Measurements from ENCODE around the gene MPI. TPM values are rescaled to one million over a fixed set of nuclear protein-coding genes. Genes with fewer than 3 reads are reported as not detected.
A peak's percentile ranks its signal among the peaks of the same experiment; 100 is the strongest.

Gene MPI
- total RNA-seq, 4 donors from 2014 or later = 52.0 to 221 (median 174) TPM

DNA sequence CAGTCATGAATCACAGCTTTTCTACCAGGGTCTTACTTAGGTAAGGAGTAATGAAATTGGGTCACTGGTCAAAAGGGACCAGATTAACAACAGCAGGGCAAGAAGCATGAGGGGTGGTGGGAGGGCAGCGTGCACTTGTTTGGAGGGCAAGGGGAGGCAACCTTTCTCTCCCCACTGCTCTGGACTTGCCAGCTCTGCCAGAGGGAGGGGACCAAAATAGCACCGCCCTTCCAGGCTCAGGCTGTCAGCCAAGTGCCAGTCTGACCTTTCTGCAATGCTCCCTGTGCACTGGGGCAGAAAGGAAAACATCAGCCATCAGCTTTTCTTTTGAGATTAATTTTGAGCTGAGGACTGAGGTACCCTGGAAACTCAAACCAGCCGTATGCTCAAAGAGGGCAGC lies 42.4 kb upstream of the MPI start:
- peaks cover 0 to 68% (median 0%) of the 10 kb centered on the region in 3 donors for H3K36me3 ChIP-seq
- peaks cover 0 to 16% (median 11%) of the 10 kb centered on the region in 4 donors for H3K4me1 ChIP-seq
- no peak overlapping the region for H3K27ac ChIP-seq
- TF ChIP-seq, protein P1, sequence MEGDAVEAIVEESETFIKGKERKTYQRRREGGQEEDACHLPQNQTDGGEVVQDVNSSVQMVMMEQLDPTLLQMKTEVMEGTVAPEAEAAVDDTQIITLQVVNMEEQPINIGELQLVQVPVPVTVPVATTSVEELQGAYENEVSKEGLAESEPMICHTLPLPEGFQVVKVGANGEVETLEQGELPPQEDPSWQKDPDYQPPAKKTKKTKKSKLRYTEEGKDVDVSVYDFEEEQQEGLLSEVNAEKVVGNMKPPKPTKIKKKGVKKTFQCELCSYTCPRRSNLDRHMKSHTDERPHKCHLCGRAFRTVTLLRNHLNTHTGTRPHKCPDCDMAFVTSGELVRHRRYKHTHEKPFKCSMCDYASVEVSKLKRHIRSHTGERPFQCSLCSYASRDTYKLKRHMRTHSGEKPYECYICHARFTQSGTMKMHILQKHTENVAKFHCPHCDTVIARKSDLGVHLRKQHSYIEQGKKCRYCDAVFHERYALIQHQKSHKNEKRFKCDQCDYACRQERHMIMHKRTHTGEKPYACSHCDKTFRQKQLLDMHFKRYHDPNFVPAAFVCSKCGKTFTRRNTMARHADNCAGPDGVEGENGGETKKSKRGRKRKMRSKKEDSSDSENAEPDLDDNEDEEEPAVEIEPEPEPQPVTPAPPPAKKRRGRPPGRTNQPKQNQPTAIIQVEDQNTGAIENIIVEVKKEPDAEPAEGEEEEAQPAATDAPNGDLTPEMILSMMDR (IDR thresholded peaks at IDR 0.05) = no peak
- TF ChIP-seq POLR2A (IDR thresholded peaks at IDR 0.05) = no peak
- no peak for DNase-seq
- no peaks in the 10 kb centered on the region for H3K27me3 ChIP-seq
- H3K9me3 ChIP-seq = no peaks in the 10 kb centered on the region
- H3K4me3 ChIP-seq = no peak overlapping the region

DNA sequence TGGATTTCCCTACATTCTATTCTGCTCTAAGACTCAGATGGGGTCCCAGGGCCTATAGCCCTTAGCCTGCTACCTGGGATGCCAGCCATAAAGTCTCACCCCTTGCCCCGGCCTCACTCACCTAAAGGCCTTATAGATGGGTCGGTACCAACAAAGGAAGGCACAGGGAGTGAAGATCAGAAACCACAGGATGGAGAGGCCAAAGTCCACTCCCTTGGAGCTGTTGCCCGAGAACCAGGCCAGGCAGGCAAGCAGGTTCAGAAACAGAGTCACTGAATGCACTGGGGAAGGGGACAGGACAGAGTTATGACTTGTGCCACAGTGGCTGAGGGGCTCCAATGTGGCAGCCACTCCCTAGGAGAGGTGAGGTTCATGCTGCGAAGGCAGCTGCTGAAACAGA lies 39.4 kb upstream of the MPI start:
- H3K36me3 ChIP-seq = peaks cover 0 to 84% (median 0%) of the 10 kb centered on the region in 3 donors
- no peak overlapping the region for H3K4me3 ChIP-seq
- peaks cover 0 to 8% (median 0%) of the 10 kb centered on the region in 4 donors for H3K4me1 ChIP-seq
- H3K9me3 ChIP-seq = no peaks in the 10 kb centered on the region
- peak overlapping the region in 1 of 4 donors; percentile 52 for H3K27ac ChIP-seq
- TF ChIP-seq, protein P1 (IDR thresholded peaks at IDR 0.05) = no peak
- TF ChIP-seq POLR2A (IDR thresholded peaks at IDR 0.05) = no peak
- DNase-seq = peak in 1 of 3 donors; percentile 68
- no peaks in the 10 kb centered on the region for H3K27me3 ChIP-seq

DNA sequence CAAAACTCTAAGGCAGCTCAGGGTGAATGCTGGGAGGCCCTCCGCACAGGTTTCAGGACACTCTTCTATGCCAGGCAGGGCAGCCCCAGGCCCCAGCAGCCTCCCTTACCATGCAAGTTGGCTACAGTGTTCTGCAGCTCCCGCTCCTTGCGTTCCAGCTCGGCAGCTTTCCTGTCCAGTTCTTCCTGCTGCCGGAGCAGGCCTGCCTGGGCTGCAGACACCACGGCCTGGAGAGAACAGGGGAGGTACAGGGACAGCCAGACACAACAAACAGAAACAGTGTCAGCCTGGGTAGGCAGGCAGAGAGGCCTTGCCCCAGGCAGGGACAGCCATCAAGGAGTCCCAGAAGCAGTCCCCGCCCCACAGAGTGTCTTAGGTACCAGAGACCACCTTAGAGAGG lies 37.9 kb upstream of the MPI start:
- DNase-seq = no peak
- Histone ChIP-seq H3K4me3 (no peak overlapping the region), H3K9me3 (no peaks in the 10 kb centered on the region), H3K4me1 (peaks cover 4 to 19% (median 5%) of the 10 kb centered on the region in 4 donors), H3K27ac (no peak overlapping the region), H3K36me3 (peaks cover 0 to 77% (median 0%) of the 10 kb centered on the region in 3 donors), H3K27me3 (no peaks in the 10 kb centered on the region)
- TF ChIP-seq, protein P1 (IDR thresholded peaks at IDR 0.05) = no peak
- TF ChIP-seq POLR2A (IDR thresholded peaks at IDR 0.05) = no peak

DNA sequence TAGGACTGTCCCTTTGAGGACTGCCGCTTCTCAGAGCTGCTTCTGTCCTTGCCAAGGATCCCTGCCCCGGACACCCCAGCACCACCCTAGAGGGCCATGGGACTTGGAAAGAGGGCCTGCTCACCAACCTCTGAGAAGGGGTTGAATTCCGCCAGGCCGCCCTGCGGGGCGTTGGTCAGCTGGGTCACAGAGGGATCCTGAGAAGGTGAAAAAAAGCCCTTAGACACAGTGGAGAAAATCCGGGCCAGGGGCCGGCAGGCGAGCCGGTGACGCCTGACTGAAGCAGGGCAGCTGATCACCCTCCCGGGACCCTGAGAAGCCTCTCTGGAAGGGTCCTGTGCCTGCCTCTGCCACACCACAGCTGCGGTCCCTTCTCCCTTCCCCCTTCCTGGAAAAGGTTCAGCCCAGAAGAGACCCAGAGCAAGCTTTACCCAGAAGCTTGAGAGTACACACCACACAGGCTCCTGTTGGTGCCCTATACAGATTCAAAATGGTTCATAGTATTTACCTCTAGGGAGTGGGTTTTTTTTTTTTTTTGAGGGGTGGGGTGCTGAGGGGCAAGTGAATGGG lies 35.3 kb upstream of the MPI start:
- Histone ChIP-seq H3K4me1 (peaks cover 14 to 45% (median 19%) of the 10 kb centered on the region in 4 donors), H3K36me3 (peaks cover 0 to 51% (median 0%) of the 10 kb centered on the region in 3 donors), H3K9me3 (no peaks in the 10 kb centered on the region)

DNA sequence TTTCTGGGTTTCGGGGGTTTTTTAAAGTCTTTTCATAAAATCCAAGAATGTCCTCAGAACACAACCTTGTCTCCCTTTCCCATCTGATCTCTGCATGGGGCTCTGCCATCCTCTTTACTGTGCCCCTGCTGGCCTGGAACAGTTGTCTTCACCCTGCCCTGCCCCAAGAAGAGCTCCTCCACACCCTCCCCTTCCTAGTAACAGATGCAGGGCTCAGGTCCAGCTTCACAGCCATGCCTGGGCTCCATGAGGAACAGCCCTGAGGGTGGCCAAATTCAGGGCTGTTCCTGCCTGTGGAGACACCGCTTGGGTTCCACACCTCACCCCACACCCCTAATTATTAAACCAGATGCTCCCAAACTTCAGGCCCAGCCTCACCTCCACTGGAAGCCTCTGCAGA lies 34.0 kb upstream of the MPI start:
- H3K36me3 ChIP-seq = peaks cover 0 to 38% (median 0%) of the 10 kb centered on the region in 3 donors
- TF ChIP-seq, protein P1 (IDR thresholded peaks at IDR 0.05) = no peak
- TF ChIP-seq POLR2A (IDR thresholded peaks at IDR 0.05) = no peak
- no peaks in the 10 kb centered on the region for H3K9me3 ChIP-seq
- H3K27me3 ChIP-seq = no peaks in the 10 kb centered on the region
- DNase-seq = no peak
- peaks cover 14 to 51% (median 23%) of the 10 kb centered on the region in 4 donors for H3K4me1 ChIP-seq
- H3K27ac ChIP-seq = no peak overlapping the region
- H3K4me3 ChIP-seq = no peak overlapping the region

More for the DNA sequence above, 35.3 kb upstream of the MPI start:
- no peak overlapping the region for H3K27ac ChIP-seq
- DNase-seq = no peak
- TF ChIP-seq, protein P1 (IDR thresholded peaks at IDR 0.05) = no peak
- TF ChIP-seq POLR2A (IDR thresholded peaks at IDR 0.05) = no peak
- no peak overlapping the region for H3K4me3 ChIP-seq
- no peaks in the 10 kb centered on the region for H3K27me3 ChIP-seq

All from Peyer's patch (tissue), 4 donors.